Cardiac fibroblast (primary cell): ENCODE data around the gene MTPN.

Experiments used
- DNase-seq, 2 donors: peaks; one replicate each; pipeline versions ENCODE4 v3.0.0 to v3.0.0-alpha.2; 2010; ENCODE audit warnings: low read depth in 2 of 2
- H3K4me3 ChIP-seq, 2 donors: replicated peaks in 1 of 2; 1 replicate in 1 of 2; 2 replicates in 1 of 2; pipeline ENCODE4 v1.5.1; 2011; ENCODE audit warnings: low read depth in 2 of 2, low read length in 2 of 2, mild to moderate bottlenecking in 2 of 2, moderate library complexity in 1 of 2
- CTCF ChIP-seq: IDR thresholded peaks from one replicate; pipeline ENCODE4 v1.5.1; 2011; ENCODE audit warnings: low read depth, mild to moderate bottlenecking, low read length, inconsistent platforms

MTPN gene

GRCh38 chr7:135962802-135963201 lies 14.4 kb downstream of the MTPN start:
- DNase-seq: no peak
- TF ChIP-seq CTCF: no peak
- H3K4me3 ChIP-seq: no peak overlapping the region

GRCh38 chr7:135960709-135961451 lies 16.3 kb downstream of the MTPN start:
- no peak overlapping the region for H3K4me3 ChIP-seq
- TF ChIP-seq CTCF: no peak
- no peak for DNase-seq

GRCh38 chr7:135959646-135960363 lies 17.4 kb downstream of the MTPN start:
- DNase-seq: peak in 1 of 2 donors; percentile 29
- no peak overlapping the region for H3K4me3 ChIP-seq

GRCh38 chr7:135958173-135958572 lies 19.0 kb downstream of the MTPN start:
- H3K4me3 ChIP-seq: no peak overlapping the region
- DNase-seq: no peak
- TF ChIP-seq CTCF: no peak

More at GRCh38 chr7:135959646-135960363, 17.4 kb downstream of the MTPN start:
- no peak for TF ChIP-seq CTCF

- no peak overlapping the region for H3K4me3 ChIP-seq
- DNase-seq: no peak
- no peak for TF ChIP-seq CTCF
Measured at GRCh38 chr7:135957627-135958026, 19.5 kb downstream of the MTPN start.

- H3K4me3 ChIP-seq: no peak overlapping the region
- DNase-seq: no peak
- TF ChIP-seq CTCF: no peak
Measured at GRCh38 chr7:135956393-135956792, 20.8 kb downstream of the MTPN start.
